GM12878 (cell line): Measurements from ENCODE around the gene WDR89. TPM values are rescaled to one million over a fixed set of nuclear protein-coding genes. Genes with fewer than 3 reads are reported as not detected.

Source experiments
- ATAC-seq: fragments of 200-7000 bp; cut with Tn5 transposase; 3 replicates; pipeline ENCODE4 v1.9.1; 2020; ENCODE audit warnings: mild to moderate bottlenecking, moderate library complexity
- BruUV-seq: library from RNA; stranded (reverse); fragments of 400-500 nt; replicated peaks from 2 replicates; lab custom pipeline; 2021; lab: Mats Ljungman, UMichigan
- CTCF ChIA-PET: fragments of 300-600 bp; sonication (Branson Sonifier 250); formaldehyde crosslinking; extraction: SDS; loops from one replicate; lab custom pipeline; 2021; ENCODE audit warnings: inconsistent platforms; lab: Yijun Ruan, JAX
- POLR2A ChIA-PET: fragments of 350-600 bp; formaldehyde crosslinking; extraction: SDS; loops from one replicate; lab custom pipeline; 2021; ENCODE audit warnings: inconsistent platforms; lab: Charles Lee
- RAD21 ChIA-PET: fragments of 300-600 bp; sonication (Branson Sonifier 250); formaldehyde crosslinking; loops from one replicate; lab custom pipeline; 2023; ENCODE audit warnings: antibody characterized with exemption; ENCODE audit not compliant: unreplicated experiment; lab: Charles Lee
- SMC1A ChIA-PET: fragments of 300-600 bp; sonication (Branson Sonifier 250); formaldehyde crosslinking; loops from one replicate; lab custom pipeline; 2023; ENCODE audit not compliant: unreplicated experiment, uncharacterized antibody; lab: Charles Lee
- DNase-seq: peaks from one replicate; pipeline ENCODE4 v3.0.0-alpha.2; 2011; ENCODE audit warnings: low read depth, low spot score
- FAIRE-seq: peaks from 3 replicates; lab custom pipeline; 2011; peaks lifted over from hg19 to GRCh38; lab: Jason Lieb, UNC
- H2AFZ ChIP-seq: 2 replicates; pipeline ENCODE4 v1.6.0; 2011; ENCODE audit warnings: low read depth, low read length, control low read depth; ENCODE audit not compliant: control insufficient read depth
- H3K27ac ChIP-seq: 2 replicates; pipeline ENCODE4 v1.5.1; 2011; ENCODE audit warnings: control low read depth; ENCODE audit not compliant: control insufficient read depth, insufficient read depth
- H3K27me3 ChIP-seq, 2 experiments: replicated peaks in 1 of 2; 2 replicates each; pipeline versions ENCODE4 v1.6.0 to v1.6.1; 2011; ENCODE audit warnings: low read length in 1 of 2; ENCODE audit not compliant: control insufficient read depth in 2 of 2, insufficient read depth in 2 of 2
- H3K36me3 ChIP-seq, 2 experiments: 2 replicates each; pipeline ENCODE4 v1.5.1; 2011; ENCODE audit warnings: low read length in 1 of 2; ENCODE audit not compliant: control insufficient read depth in 2 of 2, insufficient read depth in 2 of 2
- H3K4me1 ChIP-seq: 2 replicates; pipeline ENCODE4 v1.6.1; 2011; ENCODE audit warnings: mild to moderate bottlenecking, low read length, moderate library complexity, mixed read lengths; ENCODE audit not compliant: control insufficient read depth, insufficient read depth
- H3K4me2 ChIP-seq: 2 replicates; pipeline ENCODE4 v1.6.0; 2011; ENCODE audit warnings: control low read depth; ENCODE audit not compliant: control insufficient read depth, insufficient read depth
- H3K4me3 ChIP-seq: fragments of 200-600 bp; sonication (generic); 2 replicates; pipeline ENCODE4 v1.5.1; 2016
- H3K79me2 ChIP-seq: 2 replicates; pipeline ENCODE4 v1.6.0; 2011; ENCODE audit warnings: low read length; ENCODE audit not compliant: control insufficient read depth, insufficient read depth
- H3K9ac ChIP-seq: 2 replicates; pipeline ENCODE4 v1.8.0; 2011; ENCODE audit warnings: low read length, control low read depth, mixed read lengths; ENCODE audit not compliant: control insufficient read depth, insufficient read depth
- H3K9me3 ChIP-seq: replicated peaks from 3 replicates; pipeline ENCODE4 v1.5.1; 2011; ENCODE audit warnings: mild to moderate bottlenecking, low read length; ENCODE audit not compliant: control insufficient read depth, insufficient read depth
- H4K20me1 ChIP-seq: 2 replicates; pipeline ENCODE4 v1.6.0; 2011; ENCODE audit not compliant: control insufficient read depth, insufficient read depth
- HDAC6 ChIP-seq: fragments of 200-600 bp; sonication (generic); IDR thresholded peaks from one replicate; pipeline ENCODE4 v1.8.0; 2017; ENCODE audit warnings: antibody characterized with exemption; ENCODE audit not compliant: unreplicated experiment
- NFYB ChIP-seq: IDR thresholded peaks from 2 replicates; pipeline ENCODE4 v1.6.1; 2011; ENCODE audit warnings: low read depth, mild to moderate bottlenecking, low read length, improper control_type of control experiment, moderate library complexity; ENCODE audit not compliant: insufficient read depth
- NRF1 ChIP-seq: conservative IDR thresholded peaks from 2 replicates; pipeline ENCODE4 v1.6.1; 2011; ENCODE audit warnings: mild to moderate bottlenecking, low read depth, low read length, improper control_type of control experiment
- SP1 ChIP-seq: IDR thresholded peaks from one replicate; pipeline ENCODE4 v1.6.1; 2011; ENCODE audit warnings: low read depth, low read length
- SREBF1 ChIP-seq: IDR thresholded peaks from 2 replicates; pipeline ENCODE4 v1.6.1; 2012; ENCODE audit warnings: mild to moderate bottlenecking, low read length
- SUZ12 ChIP-seq: fragments of 200-600 bp; sonication (generic); IDR thresholded peaks from one replicate; pipeline ENCODE4 v1.6.1; 2018; ENCODE audit warnings: antibody characterized with exemption, mild to moderate bottlenecking; ENCODE audit not compliant: unreplicated experiment
- YBX1 ChIP-seq: fragments of 450-650 bp; IDR thresholded peaks from 2 replicates; pipeline ENCODE4 v1.6.1; 2016; ENCODE audit warnings: antibody characterized with exemption
- WGBS: methylation state at CpG from one replicate; pipeline ENCODE4 v1.1.6; 2016; ENCODE audit warnings: low lambda C conversion rate; ENCODE audit not compliant: insufficient replicate concordance, insufficient coverage; ENCODE audit errors: missing lambda C conversion rate; 5-methylcytosine and 5-hydroxymethylcytosine counted together
- in situ Hi-C: fragments of 300-500 bp; cut with MboI; formaldehyde crosslinking; loops from 9 replicates; pipeline ENCODE4 v1.14.3; 2018; ENCODE audit warnings: mixed read lengths
- intact Hi-C: fragments of 100-400 bp; cut with micrococcal nuclease; formaldehyde crosslinking; loops from one replicate; pipeline ENCODE4 v1.14.2; 2022; ENCODE audit not compliant: unreplicated experiment
- polyA plus RNA-seq, 11 experiments: library from polyadenylated mRNA; depleted of rRNA in 4 of 11; unstranded in 6 of 11; stranded (reverse) in 5 of 11; fragments of >200 nt; fragmentation: Nextera tagmentation in 4 of 11; fragmentation: Illumina TruSeq in 1 of 11; extraction: Ambion mirVana in 4 of 11; extraction: Trizol in 1 of 11; gene quantifications; 1 replicate in 1 of 11; 2 replicates in 10 of 11; pipeline versions ENCODE4 v1.2.1 to v1.2.3, GENCODE V29; 2011 to 2016; ENCODE audit warnings: inconsistent platforms in 2 of 11, missing spikeins in 2 of 11, low read depth in 1 of 11
- total RNA-seq, 4 experiments: library from RNA; depleted of rRNA in 3 of 4; stranded (reverse); fragments of >200 nt in 3 of 4; fragmentation: Illumina TruSeq in 1 of 4; extraction: Trizol in 1 of 4; gene quantifications; 2 replicates each; pipeline versions ENCODE4 v1.2.1 to v1.2.3, GENCODE V29; 2013 to 2021

The WDR89 gene
- total and polyA plus RNA-seq, 10 of the 15 experiments (the other 5 are each of a cell fraction or from before 2014, with no cell fraction given): 11.8 to 25.7 (median 17.5) TPM

- no peak for TF ChIP-seq NFYB
- TF ChIP-seq SP1: no peak
These were observed 14.5 kb upstream of the WDR89 start (continued) for GRCh38 chr14:63656194-63656593.

- Histone ChIP-seq H3K4me3 (no peak overlapping the region), H3K79me2 (no peaks in the 10 kb centered on the region), H3K9me3 (no peaks in the 10 kb centered on the region), H2AFZ (no peak overlapping the region), H4K20me1 (no peaks in the 10 kb centered on the region), H3K4me2 (no peak overlapping the region), H3K36me3 (no peaks in the 10 kb centered on the region), H3K27me3 (no peaks in the 10 kb centered on the region), H3K4me1 (no peaks in the 10 kb centered on the region), H3K27ac (no peak overlapping the region), H3K9ac (no peak overlapping the region)
- intact Hi-C loops: no loop called here
- TF ChIP-seq HDAC6 (no peak), NRF1 (no peak), SUZ12 (no peak), SREBF1 (no peak), YBX1 (no peak)
- in situ Hi-C loops: no loop called here
- RAD21 ChIA-PET: interaction anchor here (0.9 kb wide), 1 partner anchor 12 kb away, joined by 3 read pairs; no protein-coding TSS in a partner anchor
- POLR2A ChIA-PET: interaction anchor here (0.5 to 1.6 kb wide), 4 partner anchors 13 to 693 kb away, joined by 5 to 8 read pairs (median 8); no protein-coding TSS in a partner anchor
- no peak for DNase-seq
- CTCF ChIA-PET: interaction anchor here (0.6 to 1.3 kb wide), 2 partner anchors 11 to 21 kb away, joined by 3 read pairs; no protein-coding TSS in a partner anchor
- no TSS peak for BruUV-seq
- no peak for ATAC-seq
- SMC1A ChIA-PET: interaction anchor here (1.0 kb wide), 1 partner anchor 115 kb away, joined by 3 read pairs; no protein-coding TSS in a partner anchor
- no peak for FAIRE-seq
- 58% methylated on average over 2 of the region's 2 CpGs for WGBS
These were observed 13.3 kb upstream of the WDR89 start for GRCh38 chr14:63654936-63655335.
